Globus pallidus (tissue), 1 donor: ENCODE measurements around the gene PRX.
A peak's percentile ranks its signal among the peaks of the same experiment; 100 is the strongest.

Source experiments
- DNase-seq: peaks from one replicate; pipeline ENCODE4 v3.0.0-alpha.2; 2015; ENCODE audit warnings: low spot score

PRX gene

GRCh38 chr19:40366697-40367561, 46.2 kb downstream of the PRX start:
- no peak for DNase-seq

GRCh38 chr19:40365613-40366401, 47.4 kb downstream of the PRX start:
- peak; percentile 47 for DNase-seq

- DNase-seq = no peak
Measured at GRCh38 chr19:40365010-40365409, 48.2 kb downstream of the PRX start.

- no peak for DNase-seq
Measured at GRCh38 chr19:40363069-40363468, 50.1 kb downstream of the PRX start.

GRCh38 chr19:40362160-40362559, 51.0 kb downstream of the PRX start:
- DNase-seq = no peak

- DNase-seq = no peak
Measured at GRCh38 chr19:40360708-40361241, 52.4 kb downstream of the PRX start.

- no peak for DNase-seq
Measured at GRCh38 chr19:40360020-40360707, 53.0 kb downstream of the PRX start.

- DNase-seq = peak; percentile 38
Measured at GRCh38 chr19:40358773-40359172, 54.4 kb downstream of the PRX start.

- DNase-seq = no peak
Measured at GRCh38 chr19:40357640-40358039, 55.5 kb downstream of the PRX start.

- DNase-seq = no peak
Measured at GRCh38 chr19:40356681-40357595, 56.2 kb downstream of the PRX start.

GRCh38 chr19:40355975-40356680, 57.0 kb downstream of the PRX start:
- DNase-seq = no peak

GRCh38 chr19:40348961-40349507, 64.1 kb downstream of the PRX start:
- no peak for DNase-seq

- peak; percentile 99 for DNase-seq
Measured at GRCh38 chr19:40348125-40348913, 64.9 kb downstream of the PRX start, which contains the start of the genes C19orf47 and PLD3. Gene C19orf47 (minus strand): TSS chr19:40348397. CDS start chr19:40341857, 6,540 bp downstream. Gene PLD3 (plus strand): TSS chr19:40348695. CDS start chr19:40366484, 17,789 bp downstream.

- no peak for DNase-seq
Measured at GRCh38 chr19:40344422-40344821, 68.8 kb downstream of the PRX start.
